ENCODE results near the gene GLG1. TPM values are rescaled to one million over a fixed set of nuclear protein-coding genes. Genes with fewer than 3 reads are reported as not detected.
"Not testable (repeated sequence)": the region's sequence is repeated elsewhere in the genome, so short reads cannot be mapped to it uniquely, and the experiment has no call there.

Gene GLG1
- total RNA-seq, 1 donor from 2014 or later = 110 TPM

GRCh38 chr16:74461826-74462225 is 145.1 kb downstream of the GLG1 start:
- intact Hi-C loops (cut with DNase I) = no loop called here
- no peak for DNase-seq (ENCODE audit: low spot score)

GRCh38 chr16:74460542-74460941 is 146.4 kb downstream of the GLG1 start:
- DNase-seq (ENCODE audit: low spot score) = no peak
- intact Hi-C loops (cut with DNase I) = no loop called here

DNA sequence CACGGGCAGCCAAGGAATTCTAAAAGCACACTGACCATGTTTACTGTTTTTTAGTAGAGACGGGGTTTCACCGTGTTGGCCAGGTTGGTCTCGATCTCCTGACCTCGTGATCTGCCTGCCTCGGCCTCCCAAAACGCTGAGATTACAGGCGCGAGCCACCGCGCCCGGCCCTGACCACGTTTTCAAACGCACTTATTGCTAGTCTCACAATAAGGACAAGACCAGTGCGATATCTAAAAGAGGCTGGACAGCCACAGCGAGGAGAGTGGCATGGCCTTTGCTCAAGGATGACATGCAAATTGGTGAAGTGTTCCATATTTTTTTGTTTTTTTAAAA is 150.7 kb downstream of the GLG1 start:
- no peak for DNase-seq (ENCODE audit: low spot score)
- intact Hi-C loops (cut with DNase I) = no loop called here

DNA sequence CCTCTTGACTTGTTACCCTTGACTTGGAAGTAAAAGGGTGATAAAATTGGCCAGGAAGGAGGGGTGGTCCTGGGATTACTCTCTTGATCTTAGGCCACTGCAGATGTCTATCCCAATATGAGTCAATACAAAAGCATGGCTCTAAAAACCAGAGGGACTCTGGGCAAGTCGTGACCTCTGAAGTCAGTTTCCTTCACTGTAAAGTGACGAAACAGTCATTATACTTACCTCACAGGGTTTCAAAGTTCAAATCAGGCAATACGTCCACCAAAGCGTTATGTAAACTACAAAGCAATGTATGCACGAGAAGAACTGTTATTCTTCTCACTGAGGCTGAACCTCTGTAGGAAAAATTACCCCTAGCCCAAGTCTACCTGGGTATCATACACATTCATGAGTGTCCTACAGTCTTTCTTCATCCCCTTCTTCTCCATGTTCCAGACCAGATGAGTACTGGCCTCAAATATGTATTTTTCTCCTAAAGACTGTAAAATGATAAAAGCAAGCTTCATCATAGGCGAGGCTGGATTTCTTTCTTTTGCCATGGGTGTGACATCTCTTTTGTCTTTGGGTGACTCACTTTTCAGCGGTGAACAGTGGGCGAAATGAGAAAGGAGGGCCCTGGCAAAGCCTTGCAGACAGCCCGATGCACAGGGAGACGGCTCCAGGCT is 151.2 kb downstream of the GLG1 start:
- no peak for DNase-seq (ENCODE audit: low spot score)
- intact Hi-C loops (cut with DNase I) = no loop called here

DNA sequence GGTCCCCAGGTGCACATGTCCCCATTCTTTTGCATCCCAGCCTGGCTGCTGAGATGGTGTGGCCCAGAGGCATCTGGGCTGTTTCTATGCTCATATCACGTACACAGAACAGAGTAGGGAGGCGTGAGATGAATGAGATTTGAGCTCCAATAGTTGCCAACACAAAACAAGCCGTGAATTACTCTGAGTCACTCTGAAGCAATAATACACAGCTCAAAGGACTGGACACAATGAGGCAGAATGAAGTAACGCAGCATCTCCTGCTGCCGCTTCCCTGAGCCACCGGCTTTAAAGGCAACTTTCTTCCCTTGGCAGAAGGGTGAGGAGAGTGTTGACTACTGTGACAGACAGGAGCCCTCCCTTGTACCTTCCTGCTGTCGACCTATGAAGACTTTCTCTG is 151.7 kb downstream of the GLG1 start:
- intact Hi-C loops (cut with DNase I) = no loop called here

GRCh38 chr16:74451951-74452758 is 154.8 kb downstream of the GLG1 start:
- no peak for DNase-seq (ENCODE audit: low spot score)
- intact Hi-C loops (cut with DNase I) = no loop called here

More for the DNA sequence above, 151.7 kb downstream of the GLG1 start:
- DNase-seq (ENCODE audit: low spot score) = no peak

GRCh38 chr16:74450967-74451760 is 155.8 kb downstream of the GLG1 start:
- DNase-seq (ENCODE audit: low spot score) = no peak
- intact Hi-C loops (cut with DNase I) = no loop called here

DNA sequence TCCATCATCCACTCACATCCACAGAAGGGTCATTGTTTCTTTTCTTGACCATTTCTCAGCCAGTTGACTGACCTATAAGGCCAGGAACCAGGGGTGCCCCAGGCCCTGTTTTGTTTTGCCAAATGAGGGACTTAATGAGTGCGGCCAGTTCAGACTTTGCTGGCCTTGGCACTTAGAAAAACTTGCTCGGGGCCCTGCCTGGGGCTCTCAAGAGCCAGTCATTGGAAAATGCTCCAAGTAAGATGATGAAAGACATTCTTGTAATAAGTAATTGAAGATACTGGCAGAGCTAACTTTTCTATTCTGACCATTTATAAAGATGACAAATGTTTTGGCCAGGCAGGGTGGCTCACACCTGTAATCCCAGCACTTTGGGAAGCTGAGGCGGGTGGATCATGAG is 156.7 kb downstream of the GLG1 start:
- no peak for DNase-seq (ENCODE audit: low spot score)
- intact Hi-C loops (cut with DNase I) = no loop called here

DNA sequence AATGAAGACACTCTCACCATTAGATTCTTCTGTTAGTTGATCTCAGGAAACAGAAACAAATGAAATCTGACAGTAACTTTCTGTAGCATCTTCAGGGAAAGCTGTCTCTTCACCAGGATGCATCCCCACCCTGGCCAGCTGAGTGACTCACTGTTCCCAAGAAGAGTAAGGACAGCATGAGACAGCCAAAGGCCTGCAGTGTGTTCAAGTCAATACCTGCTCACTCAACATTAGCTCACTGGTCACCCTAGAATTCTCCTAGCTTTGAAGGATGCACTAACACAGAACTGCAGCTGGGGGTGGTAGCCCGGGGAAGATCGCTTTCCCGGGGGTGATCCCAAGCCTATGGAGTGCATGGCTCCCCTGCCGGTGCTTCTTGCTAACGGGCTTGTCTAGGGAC is 157.4 kb downstream of the GLG1 start:
- no peak for DNase-seq (ENCODE audit: low spot score)
- intact Hi-C loops (cut with DNase I) = no loop called here

GRCh38 chr16:74448990-74449389 is 157.9 kb downstream of the GLG1 start:
- DNase-seq (ENCODE audit: low spot score) = peak; percentile 84
- intact Hi-C loops (cut with DNase I) = no loop called here

- no peak for DNase-seq (ENCODE audit: low spot score)
- intact Hi-C loops (cut with DNase I) = no loop called here
Observed at GRCh38 chr16:74447578-74447977, 159.3 kb downstream of the GLG1 start.

- DNase-seq (ENCODE audit: low spot score) = no peak
- intact Hi-C loops (cut with DNase I) = no loop called here
Observed at GRCh38 chr16:74446866-74447265, 160.0 kb downstream of the GLG1 start.

DNA sequence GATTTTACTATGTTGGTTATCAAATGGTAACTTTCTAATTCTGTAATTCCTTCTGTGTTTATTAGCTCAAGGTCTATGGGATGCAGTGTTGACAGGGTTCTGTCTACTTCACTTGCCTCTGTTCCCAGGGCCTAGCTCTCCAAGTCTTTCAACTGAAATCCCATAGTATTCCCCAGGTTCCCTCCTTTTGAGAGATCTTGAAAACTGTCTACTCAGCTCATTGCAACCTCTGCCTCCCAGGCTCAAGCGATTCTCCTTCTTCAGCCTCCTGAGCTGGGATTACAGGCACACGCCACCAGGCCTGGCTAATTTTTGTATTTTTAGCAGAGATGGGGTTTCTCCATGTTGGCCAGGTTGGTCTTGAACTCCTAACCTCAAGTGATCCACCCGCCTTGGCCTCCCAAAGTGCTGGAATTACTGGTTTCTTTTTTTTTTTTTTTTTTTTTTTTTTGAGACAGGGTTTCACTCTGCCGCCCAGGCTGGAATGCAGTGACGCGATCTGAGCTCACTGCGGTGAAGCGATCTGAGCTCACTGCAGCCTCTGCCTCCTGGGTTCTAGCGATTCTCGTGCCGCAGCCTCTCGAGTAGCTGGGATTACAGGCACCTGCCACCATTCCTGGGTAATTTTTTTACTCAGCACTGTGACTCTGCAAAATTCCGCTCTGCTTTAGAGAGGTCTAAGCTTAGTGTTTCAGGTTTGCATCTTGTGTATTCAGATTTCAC is 163.1 kb downstream of the GLG1 start:
- DNase-seq (ENCODE audit: low spot score); intact Hi-C loops (cut with DNase I): not testable (repeated sequence)

- no peak for DNase-seq (ENCODE audit: low spot score)
Observed at GRCh38 chr16:74439685-74440084, 167.2 kb downstream of the GLG1 start.

GRCh38 chr16:74438492-74438979 is 168.4 kb downstream of the GLG1 start:
- intact Hi-C loops (cut with DNase I) = no loop called here
- DNase-seq (ENCODE audit: low spot score) = no peak

More at GRCh38 chr16:74439685-74440084, 167.2 kb downstream of the GLG1 start:
- intact Hi-C loops (cut with DNase I) = no loop called here

DNA sequence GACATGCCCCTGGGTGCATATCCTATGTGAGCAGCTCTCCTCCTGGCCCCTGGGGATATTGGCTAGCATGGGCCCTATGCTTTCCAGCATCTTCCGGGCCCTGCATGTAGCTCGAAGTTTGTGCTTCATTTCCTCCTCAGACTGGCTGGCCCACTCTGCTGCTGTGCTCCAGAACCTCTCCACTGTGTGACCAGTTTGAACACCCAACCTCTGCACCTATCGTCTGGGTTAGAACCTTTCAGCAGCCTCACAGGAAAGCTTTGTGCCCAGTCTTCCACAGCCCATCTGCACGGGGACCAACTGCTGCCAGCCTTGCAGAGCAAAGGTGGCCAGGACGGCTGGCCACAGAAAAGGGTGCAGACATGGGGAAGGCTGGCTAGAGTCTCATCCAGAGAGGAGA is 175.4 kb downstream of the GLG1 start:
- intact Hi-C loops (cut with DNase I) = loop anchor here (5.0 kb wide), 1 partner anchor 124 kb away; no protein-coding TSS in a partner anchor
- DNase-seq (ENCODE audit: low spot score) = no peak

- intact Hi-C loops (cut with DNase I) = loop anchor here (5.0 kb wide), 1 partner anchor 123 kb away; no protein-coding TSS in a partner anchor
- DNase-seq (ENCODE audit: low spot score) = not testable (repeated sequence)
Observed at GRCh38 chr16:74430036-74430712, 176.7 kb downstream of the GLG1 start.

DNA sequence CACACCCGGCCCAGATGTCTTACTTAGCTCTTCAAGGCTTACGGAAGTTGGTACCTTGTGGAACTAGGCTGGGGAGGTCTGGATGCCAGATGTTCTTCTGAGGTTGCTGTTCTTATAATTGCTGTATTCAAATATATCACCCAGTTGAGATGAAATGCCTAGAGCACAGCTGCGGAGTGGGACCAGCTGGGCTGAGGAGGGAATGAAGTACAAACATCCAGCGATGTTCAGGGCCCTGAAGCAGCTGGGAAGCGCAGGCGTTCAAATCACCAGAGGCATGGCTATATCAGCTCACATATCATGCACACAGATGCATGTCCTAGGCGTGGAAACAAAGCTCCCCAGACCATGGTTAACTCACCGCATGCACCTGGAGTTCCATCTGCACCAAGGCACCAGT is 178.4 kb downstream of the GLG1 start:
- intact Hi-C loops (cut with DNase I); DNase-seq (ENCODE audit: low spot score): not testable (repeated sequence)

GRCh38 chr16:74425751-74426150 is 181.2 kb downstream of the GLG1 start:
- intact Hi-C loops (cut with DNase I); DNase-seq (ENCODE audit: low spot score): not testable (repeated sequence)
